GM21526 (cell line): ENCODE results near the gene COG2.
"Not testable (repeated sequence)": the region's sequence is repeated elsewhere in the genome, so short reads cannot be mapped to it uniquely, and the experiment has no call there.

Source experiments
- ATAC-seq: cut with Tn5 transposase; IDR thresholded peaks from one replicate; pipeline ENCODE4 v1.9.1; 2021; ENCODE audit warnings: moderate library complexity; ENCODE audit not compliant: unreplicated experiment, low FRiP score

COG2 gene, protein sequence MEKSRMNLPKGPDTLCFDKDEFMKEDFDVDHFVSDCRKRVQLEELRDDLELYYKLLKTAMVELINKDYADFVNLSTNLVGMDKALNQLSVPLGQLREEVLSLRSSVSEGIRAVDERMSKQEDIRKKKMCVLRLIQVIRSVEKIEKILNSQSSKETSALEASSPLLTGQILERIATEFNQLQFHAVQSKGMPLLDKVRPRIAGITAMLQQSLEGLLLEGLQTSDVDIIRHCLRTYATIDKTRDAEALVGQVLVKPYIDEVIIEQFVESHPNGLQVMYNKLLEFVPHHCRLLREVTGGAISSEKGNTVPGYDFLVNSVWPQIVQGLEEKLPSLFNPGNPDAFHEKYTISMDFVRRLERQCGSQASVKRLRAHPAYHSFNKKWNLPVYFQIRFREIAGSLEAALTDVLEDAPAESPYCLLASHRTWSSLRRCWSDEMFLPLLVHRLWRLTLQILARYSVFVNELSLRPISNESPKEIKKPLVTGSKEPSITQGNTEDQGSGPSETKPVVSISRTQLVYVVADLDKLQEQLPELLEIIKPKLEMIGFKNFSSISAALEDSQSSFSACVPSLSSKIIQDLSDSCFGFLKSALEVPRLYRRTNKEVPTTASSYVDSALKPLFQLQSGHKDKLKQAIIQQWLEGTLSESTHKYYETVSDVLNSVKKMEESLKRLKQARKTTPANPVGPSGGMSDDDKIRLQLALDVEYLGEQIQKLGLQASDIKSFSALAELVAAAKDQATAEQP

DNA sequence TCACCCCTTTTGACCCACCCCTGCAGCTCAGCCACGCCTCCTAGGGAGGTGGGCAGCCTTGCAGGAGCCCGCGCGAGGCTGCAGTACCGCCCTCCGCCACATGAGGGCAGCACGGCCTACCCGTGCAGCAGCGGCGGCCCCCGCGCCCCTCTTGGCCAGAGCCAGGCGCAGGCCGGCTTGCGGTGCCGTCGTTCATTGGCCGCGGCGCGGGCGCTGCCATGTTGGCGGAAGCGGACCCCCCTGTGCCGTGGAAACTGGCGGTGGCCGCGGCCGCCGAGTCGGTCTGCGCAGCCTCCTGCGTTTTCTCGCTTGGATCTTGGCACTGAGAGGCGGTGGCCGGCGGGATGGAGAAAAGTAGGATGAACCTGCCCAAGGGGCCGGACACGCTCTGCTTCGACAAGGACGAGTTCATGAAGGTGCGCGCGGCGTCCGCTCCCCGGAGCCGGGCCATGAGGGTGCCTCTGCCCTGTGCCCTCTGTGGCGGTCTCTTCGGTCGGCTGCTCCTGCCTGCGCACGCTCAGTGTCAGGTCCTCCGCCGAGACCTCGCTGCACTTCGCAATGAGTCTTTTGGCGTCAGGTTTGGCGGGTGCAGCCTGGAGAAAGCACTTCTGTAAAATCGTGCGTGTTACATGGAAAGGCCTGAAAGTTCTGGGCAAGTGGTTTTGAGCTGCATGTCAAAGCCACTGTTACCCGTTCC lies at the start of gene COG2:
Gene COG2, plus strand, starts transcription at position 219 of the 697 bp plus-strand sequence. Its CDS starts 126 bp downstream, at position 345.
- ATAC-seq: peak; percentile 96

DNA sequence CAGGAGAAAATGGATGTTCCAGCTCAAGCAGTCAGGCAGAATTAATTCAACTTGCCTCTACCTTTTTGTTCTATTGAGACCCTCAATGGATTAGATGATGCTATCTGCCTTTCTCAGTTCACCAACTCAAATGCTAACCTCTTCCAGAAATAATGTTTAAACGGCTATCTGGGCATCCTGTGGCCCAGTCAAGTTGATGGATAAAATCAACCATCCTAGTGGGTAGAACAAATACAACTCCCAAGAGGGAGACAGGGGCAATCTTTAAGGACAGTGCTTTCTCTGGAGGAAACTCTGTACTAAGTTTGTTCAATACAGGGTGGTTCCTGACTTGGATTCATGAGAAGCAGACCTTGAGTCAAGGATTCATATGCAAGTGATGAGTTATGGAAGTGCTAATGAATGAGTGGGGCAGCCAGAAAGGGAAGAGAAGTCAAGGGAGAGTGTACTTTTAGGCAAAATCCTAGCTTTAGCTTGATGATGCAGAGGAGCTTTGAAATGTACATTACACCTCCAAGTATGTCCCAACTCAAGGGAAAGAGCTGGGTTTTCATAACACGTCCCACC lies 49.4 kb upstream of the COG2 start:
- ATAC-seq: no peak

- ATAC-seq: no peak
Observed at GRCh38 chr1:230594214-230594773, 48.0 kb upstream of the COG2 start.

GRCh38 chr1:230595181-230595580 lies 47.1 kb upstream of the COG2 start:
- ATAC-seq: no peak

GRCh38 chr1:230596306-230596705 lies 46.0 kb upstream of the COG2 start:
- no peak for ATAC-seq

DNA sequence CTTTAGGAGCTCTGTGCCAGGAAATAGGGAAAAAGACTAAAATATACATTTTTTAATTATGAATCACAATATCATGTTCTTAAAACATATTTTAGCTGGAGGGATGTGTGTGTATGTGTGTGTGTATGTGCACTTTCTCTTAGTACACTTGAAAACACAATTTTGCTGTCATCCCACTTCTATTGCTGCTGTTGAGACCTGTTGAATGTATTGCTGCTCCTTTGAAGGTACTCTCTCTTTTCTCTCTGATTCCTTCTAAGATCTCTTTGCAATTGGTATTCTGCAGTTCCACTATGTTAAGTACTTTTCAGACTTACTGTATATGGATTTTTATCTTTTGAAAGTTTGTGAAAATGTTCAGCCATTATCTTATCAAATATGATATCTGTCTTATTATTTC lies 43.5 kb upstream of the COG2 start:
- no peak for ATAC-seq

DNA sequence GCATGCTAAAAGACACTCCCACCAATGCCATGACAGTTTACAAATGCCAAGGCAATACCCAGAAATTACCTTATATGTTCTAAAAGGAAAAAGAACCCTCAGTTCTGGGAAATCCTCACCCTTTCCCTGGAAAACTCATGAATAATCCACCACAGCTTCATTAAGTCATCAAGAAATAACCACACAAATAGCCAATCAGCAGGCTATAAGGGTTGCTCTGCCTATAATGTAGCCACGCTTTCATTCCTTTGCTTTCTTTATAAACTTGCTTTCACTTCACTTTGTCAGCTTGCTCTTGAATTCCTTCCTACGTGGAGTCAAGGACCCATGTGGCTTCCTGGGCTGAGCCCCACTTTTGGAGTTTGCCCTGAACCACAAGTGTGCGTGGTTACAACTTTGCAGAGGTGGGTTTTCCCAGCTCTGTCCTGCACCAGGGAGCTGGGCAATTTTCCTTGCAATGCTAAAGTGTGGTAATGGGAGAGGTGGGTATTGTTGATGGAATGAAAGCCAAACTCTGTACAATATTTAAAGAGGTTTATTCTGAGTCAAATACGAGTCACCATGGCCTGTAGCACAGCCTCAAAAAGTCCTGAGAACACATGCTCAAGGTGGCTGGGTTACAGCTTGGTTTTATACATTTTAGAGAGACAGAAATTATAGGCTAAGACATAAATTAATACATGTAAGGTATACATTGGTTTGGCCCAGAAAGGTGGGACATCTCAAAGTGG lies 42.2 kb upstream of the COG2 start:
- no peak for ATAC-seq

DNA sequence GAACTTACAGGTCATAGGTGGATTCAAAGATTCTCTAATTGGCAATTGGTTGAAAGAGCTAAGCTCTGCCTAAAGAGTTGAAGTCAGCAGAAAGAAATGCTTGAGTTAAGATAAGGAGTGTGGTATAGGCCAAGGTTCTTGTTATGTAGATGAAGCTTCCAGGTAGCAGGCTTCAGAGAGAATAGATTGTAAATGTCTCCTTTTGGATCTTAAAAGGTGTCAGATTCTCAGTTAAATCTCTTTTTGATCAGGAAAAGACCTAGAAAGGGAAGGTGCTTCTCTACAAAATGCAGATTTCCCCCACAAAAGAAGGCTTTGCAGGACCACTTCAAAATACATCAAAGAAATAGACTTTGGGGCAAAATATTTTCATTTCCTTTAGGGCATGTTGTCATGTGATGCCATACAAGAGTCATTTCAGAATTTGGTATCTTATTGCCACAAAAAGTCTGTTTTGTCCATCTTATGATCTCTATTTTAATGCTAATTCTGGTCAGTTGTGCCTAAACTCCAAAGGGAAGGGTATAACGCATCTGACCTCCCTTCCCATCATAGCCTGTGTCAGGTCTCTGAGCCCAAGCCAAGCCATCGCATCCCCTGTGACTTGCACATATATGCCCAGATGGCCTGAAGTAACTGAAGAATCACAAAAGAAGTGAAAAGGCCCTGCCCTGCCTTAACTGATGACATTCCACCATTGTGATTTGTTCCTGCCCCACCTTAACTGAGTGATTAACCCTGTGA lies 41.5 kb upstream of the COG2 start:
- not testable (repeated sequence) for ATAC-seq

GRCh38 chr1:230609208-230609607 lies 33.1 kb upstream of the COG2 start:
- ATAC-seq: no peak

- no peak for ATAC-seq
Observed at GRCh38 chr1:230610589-230610988, 31.7 kb upstream of the COG2 start.

- ATAC-seq: no peak
Observed at GRCh38 chr1:230611128-230611877, 31.0 kb upstream of the COG2 start.

DNA sequence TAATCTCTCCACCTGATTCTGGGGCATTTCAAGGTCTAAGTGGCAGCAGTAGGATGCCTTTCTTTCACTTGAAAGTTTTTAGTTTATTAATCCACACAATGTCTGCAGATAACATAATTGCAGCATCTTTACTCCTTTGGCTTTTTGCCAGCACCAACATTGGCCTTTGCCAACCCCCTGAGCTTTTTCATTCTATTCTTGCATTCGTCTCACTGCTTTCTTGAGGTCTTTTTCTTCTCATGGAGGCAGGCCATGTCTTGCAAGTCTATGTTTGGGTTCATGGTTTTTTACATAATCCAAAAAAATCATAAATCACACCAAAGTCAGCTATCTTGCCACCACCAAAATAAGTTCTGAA lies 30.4 kb upstream of the COG2 start:
- ATAC-seq: no peak

GRCh38 chr1:230612651-230613050 lies 29.6 kb upstream of the COG2 start:
- no peak for ATAC-seq

- ATAC-seq: no peak
Observed at GRCh38 chr1:230614121-230614520, 28.2 kb upstream of the COG2 start.

- ATAC-seq: no peak
Observed at GRCh38 chr1:230618537-230618936, 23.7 kb upstream of the COG2 start.

DNA sequence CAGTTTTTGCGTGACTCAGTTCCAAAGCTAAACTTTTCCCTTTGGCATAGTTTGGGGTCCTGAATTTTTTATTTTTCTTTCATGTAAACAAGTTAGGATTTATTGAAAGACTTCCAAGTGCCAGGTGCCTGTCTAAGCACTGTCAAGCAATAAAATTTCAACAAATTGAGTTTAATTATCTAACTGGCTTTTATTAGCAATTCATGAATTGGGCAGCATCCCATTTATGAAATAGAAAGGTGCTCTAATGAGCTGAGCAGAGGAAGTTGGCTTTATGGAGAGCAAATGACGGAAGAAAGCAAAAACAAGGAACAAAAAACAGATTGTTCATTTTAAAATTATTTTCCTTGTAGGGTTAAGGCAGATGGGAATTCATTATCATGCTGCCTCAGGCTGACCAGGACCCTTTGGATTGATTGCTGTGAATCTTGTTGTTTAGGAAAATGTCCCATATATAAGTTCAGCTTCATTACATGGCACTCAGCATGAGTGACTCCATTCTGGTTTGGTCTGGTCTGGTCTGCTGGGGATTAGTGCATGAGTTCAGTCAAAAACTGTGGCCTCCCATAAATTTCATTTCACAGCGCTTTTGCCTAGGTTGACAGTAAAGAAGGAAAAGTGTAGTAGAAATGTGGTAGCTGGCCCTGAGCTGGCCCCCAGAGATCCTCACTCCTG lies 21.5 kb upstream of the COG2 start:
- no peak for ATAC-seq

DNA sequence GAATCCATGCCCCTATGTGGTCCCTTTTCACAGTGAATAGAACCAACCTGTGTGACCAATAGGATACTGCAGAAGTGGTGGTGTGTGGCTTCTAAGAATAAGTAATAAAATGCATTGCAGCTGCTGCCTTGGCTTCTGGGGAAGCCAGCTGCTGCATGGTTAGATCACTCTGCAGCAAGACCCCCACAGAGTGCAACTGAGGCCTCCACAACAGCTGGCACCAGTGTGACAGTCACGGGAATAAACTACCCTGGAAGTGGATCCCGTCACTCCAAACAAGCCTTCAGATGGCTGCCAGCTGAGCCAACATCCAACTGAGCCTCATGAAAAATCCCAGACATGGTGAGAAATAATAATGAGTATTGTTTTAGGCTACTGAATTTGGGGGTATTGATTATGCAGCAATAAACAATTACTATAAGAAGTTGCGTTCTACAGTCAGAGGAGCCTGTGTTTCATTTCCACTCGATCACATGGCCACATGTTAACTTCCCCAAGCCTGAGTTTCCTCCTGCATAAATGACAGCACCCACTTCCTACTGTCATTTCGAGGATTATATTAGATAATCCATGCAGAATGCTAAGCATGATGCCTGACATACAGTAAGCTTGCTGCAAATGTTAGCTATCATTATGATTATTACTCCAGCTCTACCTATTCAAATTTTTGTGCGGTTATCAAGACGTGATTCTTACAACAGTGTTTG lies 20.8 kb upstream of the COG2 start:
- no peak for ATAC-seq

DNA sequence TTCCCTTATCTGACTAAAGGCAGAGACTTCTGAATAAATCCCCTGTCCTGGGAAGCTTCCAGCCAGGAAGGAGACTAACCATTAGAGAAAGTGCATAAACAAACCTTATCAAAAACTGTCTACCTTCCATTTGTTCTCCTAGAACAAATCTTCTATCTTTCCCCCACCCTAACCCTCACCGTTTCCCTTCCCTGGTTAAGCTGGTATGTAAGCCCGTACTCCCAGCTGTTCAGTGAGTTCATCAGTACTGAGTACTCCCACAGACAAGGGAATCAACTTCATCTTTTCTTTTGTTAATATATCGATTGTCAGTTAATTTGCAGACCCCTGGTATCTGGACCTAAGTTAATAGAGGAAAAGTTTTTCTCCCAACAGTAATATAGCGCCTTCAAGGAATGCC lies 20.1 kb upstream of the COG2 start:
- no peak for ATAC-seq
